Mucosa of rectum (tissue), 2 donors: ENCODE data around the gene FUZ.

Source experiments
- H3K27ac ChIP-seq, 2 donors: one replicate each; pipeline ENCODE4 v1.7.0; 2013; ENCODE audit warnings: inconsistent platforms in 2 of 2, low read depth in 2 of 2, low read length in 2 of 2
- H3K27me3 ChIP-seq, 2 donors: one replicate each; pipeline ENCODE4 v1.7.0; 2013; ENCODE audit warnings: low read length in 2 of 2; ENCODE audit not compliant: control insufficient read depth in 2 of 2, insufficient read depth in 2 of 2
- H3K36me3 ChIP-seq, 2 donors: one replicate each; pipeline ENCODE4 v1.7.0; 2013; ENCODE audit warnings: low read length in 2 of 2; ENCODE audit not compliant: control insufficient read depth in 2 of 2, insufficient read depth in 2 of 2
- H3K4me1 ChIP-seq, 2 donors: one replicate each; pipeline ENCODE4 v1.7.0; 2013; ENCODE audit warnings: low read length in 2 of 2, mild to moderate bottlenecking in 1 of 2; ENCODE audit not compliant: control insufficient read depth in 2 of 2, insufficient read depth in 2 of 2
- H3K4me3 ChIP-seq, 2 donors: one replicate each; pipeline ENCODE4 v1.7.0; 2013; ENCODE audit warnings: low read length in 2 of 2
- H3K9ac ChIP-seq, 2 donors: one replicate each; pipeline ENCODE4 v1.7.0; 2013; ENCODE audit warnings: low read length in 2 of 2, low read depth in 1 of 2, mild to moderate bottlenecking in 1 of 2
- H3K9me3 ChIP-seq, 2 donors: one replicate each; pipeline ENCODE4 v1.7.0; 2013; ENCODE audit warnings: low read length in 2 of 2; ENCODE audit not compliant: control insufficient read depth in 2 of 2
- donor health status: healthy.
- donor health status: Normal muscosa, but diverticular disease.

FUZ gene

DNA sequence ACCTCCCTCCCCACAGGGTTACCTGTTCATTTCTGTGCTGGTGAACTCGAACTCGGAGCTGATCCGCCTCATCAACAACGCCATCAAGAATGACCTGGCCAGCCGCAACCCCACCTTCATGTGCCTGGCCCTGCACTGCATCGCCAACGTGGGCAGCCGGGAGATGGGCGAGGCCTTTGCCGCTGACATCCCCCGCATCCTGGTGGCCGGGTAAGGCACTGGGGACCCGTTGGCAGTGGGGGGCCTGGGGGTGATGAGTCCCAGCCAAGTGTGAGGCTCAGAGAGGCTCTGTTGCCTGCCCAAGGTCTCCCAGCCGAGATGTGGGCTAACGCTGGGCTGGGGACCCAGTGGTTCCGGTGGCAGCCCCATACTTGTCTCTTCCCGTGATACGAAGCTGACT lies 30.6 kb downstream of the FUZ start:
- no peak overlapping the region for H3K27ac ChIP-seq
- peaks cover 17 to 20% of the 10 kb centered on the region in 2 donors for H3K36me3 ChIP-seq
- H3K4me3 ChIP-seq = no peak overlapping the region
- no peaks in the 10 kb centered on the region for H3K27me3 ChIP-seq
- H3K4me1 ChIP-seq = no peaks in the 10 kb centered on the region
- no peaks in the 10 kb centered on the region for H3K9me3 ChIP-seq
- no peak overlapping the region for H3K9ac ChIP-seq

DNA sequence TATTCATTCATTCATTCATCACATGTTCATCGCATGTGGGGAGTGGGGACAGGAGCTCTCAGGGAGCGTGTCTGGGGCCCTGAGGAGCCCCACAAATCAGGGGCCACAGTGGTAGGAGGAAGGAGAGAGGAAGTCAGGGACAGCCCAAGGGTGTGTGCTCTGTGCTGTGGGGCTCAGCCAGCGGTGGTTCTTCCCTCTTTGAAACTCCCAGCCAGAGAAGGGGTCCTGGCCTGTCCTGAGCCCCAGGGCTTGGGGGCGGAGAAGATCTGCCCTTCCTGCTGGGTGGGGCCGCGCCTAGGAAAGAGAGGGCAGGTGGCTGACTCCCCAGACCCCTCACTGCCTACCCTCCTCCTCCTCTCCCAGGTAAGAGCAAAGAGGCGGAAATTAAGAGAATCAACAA lies 31.7 kb downstream of the FUZ start:
- Histone ChIP-seq H3K27ac (no peak overlapping the region), H3K36me3 (peaks cover 17 to 20% of the 10 kb centered on the region in 2 donors), H3K4me1 (no peaks in the 10 kb centered on the region), H3K9me3 (no peaks in the 10 kb centered on the region), H3K9ac (no peak overlapping the region), H3K27me3 (no peaks in the 10 kb centered on the region), H3K4me3 (no peak overlapping the region)

DNA sequence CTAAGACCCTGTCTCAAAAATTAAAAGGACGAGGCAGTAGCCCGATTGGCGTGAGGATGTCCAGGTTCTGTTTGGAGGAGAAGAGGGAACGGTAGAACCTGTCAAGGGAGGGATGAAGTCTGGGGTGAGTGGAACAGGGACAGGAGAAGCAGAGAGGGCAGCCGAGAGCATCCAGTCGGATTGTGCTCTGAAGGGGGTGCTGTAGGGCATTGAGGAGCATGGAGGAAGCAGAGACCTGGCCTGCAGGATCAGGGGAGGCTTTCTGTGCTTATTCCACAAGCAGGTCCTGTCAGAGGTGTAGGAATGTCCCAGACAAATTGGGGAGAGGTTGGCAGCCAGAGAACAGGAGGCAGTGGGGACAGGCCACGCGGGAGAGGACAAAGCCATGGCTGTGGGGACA lies 32.2 kb downstream of the FUZ start:
- H3K4me3 ChIP-seq = no peak overlapping the region
- H3K9me3 ChIP-seq = no peaks in the 10 kb centered on the region
- no peak overlapping the region for H3K9ac ChIP-seq
- H3K36me3 ChIP-seq = peaks cover 17 to 18% of the 10 kb centered on the region in 2 donors
- H3K27ac ChIP-seq = no peak overlapping the region
- no peaks in the 10 kb centered on the region for H3K27me3 ChIP-seq
- no peaks in the 10 kb centered on the region for H3K4me1 ChIP-seq

DNA sequence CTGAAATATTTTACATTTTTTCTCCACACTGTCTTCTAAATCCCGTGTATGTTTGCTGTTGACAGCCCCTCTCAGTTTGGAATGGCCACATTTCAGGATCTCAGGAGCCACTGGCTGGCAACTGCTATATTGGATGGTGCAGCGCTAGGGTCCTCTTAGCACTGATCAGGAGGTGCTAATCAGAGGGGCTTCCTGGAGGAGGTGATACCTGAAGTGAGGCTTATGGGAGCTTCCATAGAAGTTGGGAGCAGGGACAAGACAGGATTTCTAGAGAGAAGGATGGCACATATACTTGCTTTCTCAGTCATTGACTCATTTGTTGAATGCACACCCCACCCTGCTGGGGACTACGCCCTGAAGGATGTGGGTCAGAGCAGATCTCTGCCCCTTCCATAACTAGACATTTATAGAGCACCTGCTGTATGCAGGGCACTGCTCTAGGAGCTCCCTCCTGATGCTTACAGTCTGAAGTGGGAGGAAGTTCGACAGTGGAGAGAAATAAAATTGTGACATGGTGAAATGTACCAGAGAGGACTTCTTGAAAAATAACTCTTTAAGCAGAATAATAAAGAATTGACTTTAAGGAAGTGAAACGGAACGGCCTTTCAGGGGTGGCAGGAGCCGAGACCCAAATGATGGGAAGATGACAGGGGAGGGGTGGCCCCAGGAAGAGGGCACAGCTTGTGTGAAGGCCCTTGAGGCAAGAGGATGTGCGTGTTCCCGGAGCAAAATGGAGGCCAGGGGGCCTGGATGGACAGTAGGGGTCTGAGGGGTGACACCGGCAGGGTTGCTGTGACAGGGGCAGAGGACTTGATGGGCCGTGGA lies 33.1 kb downstream of the FUZ start:
- no peak overlapping the region for H3K9ac ChIP-seq
- no peaks in the 10 kb centered on the region for H3K4me1 ChIP-seq
- no peak overlapping the region for H3K27ac ChIP-seq
- no peaks in the 10 kb centered on the region for H3K27me3 ChIP-seq
- H3K4me3 ChIP-seq = no peak overlapping the region
- peaks cover 12 to 15% of the 10 kb centered on the region in 2 donors for H3K36me3 ChIP-seq
- H3K9me3 ChIP-seq = no peaks in the 10 kb centered on the region

DNA sequence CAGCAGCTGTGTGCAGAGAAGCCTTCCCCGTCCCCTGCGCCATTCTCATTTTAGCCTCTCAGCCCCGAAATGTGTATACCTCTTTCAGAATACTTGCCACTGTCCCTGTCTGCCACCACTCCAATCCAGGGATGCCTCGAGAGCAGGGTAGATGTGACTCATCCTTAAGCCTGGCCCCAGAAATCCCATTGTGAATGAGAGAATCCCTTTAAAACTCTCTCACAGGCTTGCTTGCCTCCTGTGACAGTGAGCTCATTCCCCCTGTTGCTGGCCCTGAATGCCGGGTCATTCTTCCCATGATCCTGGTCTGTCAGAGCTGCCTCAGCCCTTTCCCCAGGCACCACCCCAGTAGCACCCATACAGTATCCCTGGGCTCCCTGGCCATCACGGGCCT lies 36.7 kb downstream of the FUZ start:
- Histone ChIP-seq H3K4me3 (no peak overlapping the region), H3K27me3 (no peaks in the 10 kb centered on the region), H3K4me1 (no peaks in the 10 kb centered on the region), H3K27ac (no peak overlapping the region), H3K36me3 (no peaks in the 10 kb centered on the region), H3K9me3 (no peaks in the 10 kb centered on the region), H3K9ac (no peak overlapping the region)

DNA sequence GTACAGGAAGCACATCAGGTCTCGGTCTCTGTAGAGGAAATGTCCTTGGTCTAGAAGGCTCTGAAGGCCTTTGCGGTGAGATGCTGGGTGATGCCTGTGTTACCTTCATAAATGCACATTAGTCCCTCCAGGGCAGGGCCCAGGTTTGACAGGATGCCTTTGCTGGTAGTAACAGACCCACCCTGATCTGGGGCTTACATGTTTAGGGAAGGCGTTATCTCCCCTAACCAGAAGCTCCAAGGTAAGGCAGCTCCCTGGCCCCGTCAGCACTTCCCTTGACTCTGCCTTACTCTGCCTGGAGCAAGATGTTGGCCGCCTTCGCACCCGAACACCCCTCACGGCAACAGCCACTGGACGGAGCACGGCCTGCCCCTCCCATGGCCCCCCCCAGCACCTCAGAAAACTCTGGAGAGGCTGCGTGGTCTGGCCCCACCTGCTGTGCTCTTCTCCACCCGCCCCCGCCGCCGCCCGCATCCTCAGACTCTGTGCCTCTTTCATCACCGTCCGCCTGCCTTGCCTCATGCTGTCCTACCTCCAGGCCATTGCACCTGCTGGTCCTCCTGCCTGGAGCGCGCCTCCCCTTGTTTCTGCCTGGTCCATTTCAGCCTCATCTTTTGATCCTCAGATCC lies 37.2 kb downstream of the FUZ start:
- Histone ChIP-seq H3K36me3 (no peaks in the 10 kb centered on the region), H3K9me3 (no peaks in the 10 kb centered on the region), H3K9ac (no peak overlapping the region), H3K27ac (no peak overlapping the region), H3K27me3 (no peaks in the 10 kb centered on the region), H3K4me3 (no peak overlapping the region), H3K4me1 (no peaks in the 10 kb centered on the region)

DNA sequence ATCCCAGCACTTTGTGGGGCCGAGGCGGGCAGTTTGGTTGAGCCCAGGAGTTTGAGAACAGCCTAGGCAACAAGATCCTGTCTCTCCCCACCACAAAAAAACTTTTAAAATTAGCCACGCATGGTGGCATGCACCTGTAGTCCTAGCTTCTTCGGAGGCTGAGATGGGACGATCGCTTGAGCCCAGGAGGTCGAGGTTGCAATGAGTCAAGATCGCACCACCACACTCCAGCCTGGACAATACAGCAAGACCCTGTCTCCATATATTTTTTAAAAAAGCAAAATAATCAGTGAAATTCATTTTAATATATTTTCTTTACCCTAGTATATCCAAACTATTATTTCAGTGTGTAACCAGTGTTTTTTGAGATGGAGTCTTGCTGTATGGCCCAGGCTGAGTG lies 38.1 kb downstream of the FUZ start:
- Histone ChIP-seq H3K4me3 (no peak overlapping the region), H3K9ac (no peak overlapping the region), H3K4me1 (no peaks in the 10 kb centered on the region), H3K27ac (no peak overlapping the region), H3K27me3 (no peaks in the 10 kb centered on the region), H3K9me3 (no peaks in the 10 kb centered on the region), H3K36me3 (peaks cover 0 to 2% of the 10 kb centered on the region in 2 donors)

DNA sequence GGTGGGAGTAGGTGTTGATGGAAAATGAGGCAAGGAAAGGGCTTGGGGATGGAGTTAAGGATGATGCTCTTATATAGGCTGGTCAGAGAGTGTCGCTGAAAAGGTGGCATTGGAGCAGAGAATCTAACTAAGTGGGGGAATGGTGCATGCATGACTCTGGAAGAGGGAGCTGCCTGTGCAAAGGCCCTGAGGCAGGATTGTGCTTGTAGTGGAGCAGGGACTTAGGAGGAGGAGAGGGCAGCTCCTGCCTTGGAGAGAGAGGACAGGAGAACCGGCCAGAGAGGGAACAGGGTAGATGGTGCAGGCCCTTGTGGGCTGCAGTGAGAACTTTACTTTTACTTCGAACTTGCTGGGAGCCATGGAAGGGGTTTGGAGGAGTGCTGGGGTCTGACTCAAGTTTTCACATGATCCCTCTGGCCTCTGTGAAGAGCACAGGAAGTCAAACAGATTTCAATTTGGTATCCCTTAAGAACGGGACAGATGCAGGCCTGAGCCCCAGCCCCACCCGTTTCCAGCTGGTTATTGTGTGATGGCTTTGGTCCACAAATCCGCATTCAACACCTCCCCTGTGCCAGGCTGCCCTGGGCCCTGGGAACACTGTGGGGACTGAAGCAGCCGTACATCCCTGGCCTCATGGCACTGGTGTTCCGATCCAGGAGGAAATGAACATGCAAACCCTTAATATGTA lies 39.3 kb downstream of the FUZ start:
- H3K27ac ChIP-seq = no peak overlapping the region
- peaks cover 0 to 2% of the 10 kb centered on the region in 2 donors for H3K36me3 ChIP-seq
- H3K27me3 ChIP-seq = no peaks in the 10 kb centered on the region
- H3K9me3 ChIP-seq = no peaks in the 10 kb centered on the region
- H3K4me1 ChIP-seq = no peaks in the 10 kb centered on the region
- H3K4me3 ChIP-seq = no peak overlapping the region
- no peak overlapping the region for H3K9ac ChIP-seq

DNA sequence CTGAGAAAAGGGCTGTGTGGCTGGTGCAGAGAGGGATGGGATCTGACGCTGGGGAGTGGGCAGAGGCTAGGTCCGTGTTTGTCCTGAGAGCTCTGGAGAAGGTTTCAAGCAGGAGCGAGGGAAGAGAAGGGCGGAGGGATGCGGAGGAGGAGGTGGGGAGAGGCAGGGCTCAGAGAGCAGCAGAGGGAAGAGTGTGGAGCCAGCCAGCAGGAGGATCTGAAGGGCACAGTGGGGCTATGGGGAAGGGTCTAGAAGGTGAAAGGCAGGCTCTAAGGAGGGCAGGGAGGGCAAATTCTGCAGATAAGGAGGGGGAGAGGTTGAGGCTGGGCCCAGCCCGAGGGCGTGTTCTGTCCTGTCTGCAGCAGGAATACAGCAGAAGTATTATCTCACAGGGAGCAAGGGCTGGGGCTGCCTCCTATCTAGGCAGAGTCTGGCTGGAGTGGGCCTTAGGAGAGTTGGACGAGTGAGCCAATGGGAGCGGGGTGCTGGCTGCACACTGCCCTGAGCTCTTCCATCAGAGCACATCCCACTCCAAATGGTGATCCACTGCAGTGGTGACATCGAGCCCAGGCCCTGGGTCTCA lies 40.2 kb downstream of the FUZ start:
- Histone ChIP-seq H3K9me3 (no peaks in the 10 kb centered on the region), H3K27me3 (no peaks in the 10 kb centered on the region), H3K27ac (no peak overlapping the region), H3K36me3 (peaks cover 0 to 2% of the 10 kb centered on the region in 2 donors), H3K4me1 (peaks cover 5 to 7% of the 10 kb centered on the region in 2 donors), H3K9ac (no peak overlapping the region), H3K4me3 (no peak overlapping the region)

DNA sequence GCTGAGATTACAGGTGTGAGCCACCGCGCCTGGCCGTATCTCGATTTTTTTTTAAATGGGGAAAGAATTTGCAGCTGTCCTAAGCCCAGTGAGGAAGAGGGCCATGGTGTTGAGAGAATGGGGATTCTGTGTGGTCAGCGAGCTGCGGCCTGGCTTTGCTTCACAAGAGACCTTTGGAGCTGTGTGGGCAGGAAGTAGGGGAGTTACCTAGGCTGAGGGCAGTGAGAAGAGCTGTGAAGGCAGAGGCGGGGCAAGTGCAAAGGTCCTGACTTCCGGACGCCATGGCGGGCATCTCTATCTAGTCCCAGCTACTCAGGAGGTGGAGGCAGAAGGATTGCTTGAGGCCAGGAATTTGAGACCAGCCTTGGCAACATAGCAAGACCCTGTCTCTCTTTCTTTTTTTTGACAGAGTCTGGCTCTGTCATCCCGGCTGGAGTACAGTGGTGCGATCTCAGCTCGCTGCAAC lies 41.4 kb downstream of the FUZ start:
- Histone ChIP-seq H3K9ac (no peak overlapping the region), H3K27ac (no peak overlapping the region), H3K4me1 (peaks cover 12 to 13% of the 10 kb centered on the region in 2 donors), H3K4me3 (no peak overlapping the region), H3K27me3 (no peaks in the 10 kb centered on the region), H3K9me3 (no peaks in the 10 kb centered on the region), H3K36me3 (peaks cover 0 to 2% of the 10 kb centered on the region in 2 donors)
